ENCODE data around the gene CHKA.

- TF ChIP-seq CTCF (IDR thresholded peaks at IDR 0.05), result no peak
- TF ChIP-seq POLR2A (IDR thresholded peaks at IDR 0.05), result no peak
Observed at GRCh38 chr11:68047437-68048290, 73.5 kb downstream of the CHKA start.

Measured in thyroid gland (tissue), 4 donors.